ENCODE results near the gene APBB2. TPM values are rescaled to one million over a fixed set of nuclear protein-coding genes. Genes with fewer than 3 reads are reported as not detected.

APBB2 gene
- total and polyA plus RNA-seq, 4 donors, result 4.8 to 31.5 (median 11.2) TPM

GRCh38 chr4:40971338-40971737, 243.0 kb downstream of the APBB2 start:
- no peak for DNase-seq (ENCODE audit: low spot score)
- TF ChIP-seq NR2F2 (IDR thresholded peaks at IDR 0.05), result no peak
- TF ChIP-seq FOXA1 (IDR thresholded peaks at IDR 0.05), result no peak
- TF ChIP-seq, protein P1, sequence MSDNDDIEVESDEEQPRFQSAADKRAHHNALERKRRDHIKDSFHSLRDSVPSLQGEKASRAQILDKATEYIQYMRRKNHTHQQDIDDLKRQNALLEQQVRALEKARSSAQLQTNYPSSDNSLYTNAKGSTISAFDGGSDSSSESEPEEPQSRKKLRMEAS (IDR thresholded peaks at IDR 0.05), result no peak

DNA sequence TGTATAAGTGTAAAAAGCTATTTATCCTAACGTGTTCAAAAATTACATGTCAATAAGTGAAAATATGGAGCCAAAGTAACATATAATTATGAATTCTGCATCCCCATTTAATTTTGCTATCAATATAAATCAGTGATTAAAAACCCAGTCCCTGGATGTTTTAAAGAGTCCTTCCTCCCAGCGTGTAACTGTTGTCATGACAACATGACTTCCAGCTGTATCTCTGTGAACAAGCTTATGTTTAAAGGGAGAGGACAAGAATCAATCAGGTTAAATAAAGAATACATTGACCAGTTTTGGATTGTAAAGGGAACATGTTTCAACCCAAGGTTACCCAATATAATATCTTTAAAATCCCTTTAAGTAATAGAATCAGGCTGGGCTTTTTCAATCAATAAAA, 244.8 kb downstream of the APBB2 start:
- no peak overlapping the region for H3K4me3 ChIP-seq (ENCODE audit: low read depth in 1 of 3, low read length in 3 of 3)
- 88% methylated on average over 2 of the region's 2 CpGs for WGBS

More at GRCh38 chr4:40971338-40971737, 243.0 kb downstream of the APBB2 start:
- Histone ChIP-seq H3K36me3 (ENCODE audit: control insufficient read depth in 4 of 4, insufficient read depth in 3 of 4, low read depth in 1 of 4, low read length in 3 of 4) (no peaks in the 10 kb centered on the region), H3K27me3 (ENCODE audit: control insufficient read depth in 4 of 4, insufficient read depth in 4 of 4, low read length in 3 of 4) (no peaks in the 10 kb centered on the region), H3K9me3 (ENCODE audit: control insufficient read depth in 4 of 4, low read length in 3 of 4) (peaks cover 0 to 3% (median under 1%) of the 10 kb centered on the region in 4 donors), H3K4me1 (ENCODE audit: control insufficient read depth in 4 of 4, insufficient read depth in 4 of 4, low read length in 3 of 4) (no peaks in the 10 kb centered on the region), H3K4me3 (ENCODE audit: low read depth in 1 of 3, low read length in 3 of 3) (no peak overlapping the region), H3K27ac (ENCODE audit: low read depth in 1 of 2, low read length in 2 of 2) (no peak overlapping the region), H3K9ac (ENCODE audit: low read depth in 1 of 2, low read length in 2 of 2) (no peak overlapping the region)
- WGBS, result 84% methylated on average over 3 of the region's 3 CpGs

GRCh38 chr4:40967550-40967949, 246.8 kb downstream of the APBB2 start:
- 95% methylated on average over 6 of the region's 6 CpGs for WGBS
- Histone ChIP-seq H3K27ac (ENCODE audit: low read depth in 1 of 2, low read length in 2 of 2) (no peak overlapping the region), H3K4me3 (ENCODE audit: low read depth in 1 of 3, low read length in 3 of 3) (no peak overlapping the region), H3K36me3 (ENCODE audit: control insufficient read depth in 4 of 4, insufficient read depth in 3 of 4, low read depth in 1 of 4, low read length in 3 of 4) (no peaks in the 10 kb centered on the region), H3K27me3 (ENCODE audit: control insufficient read depth in 4 of 4, insufficient read depth in 4 of 4, low read length in 3 of 4) (no peaks in the 10 kb centered on the region), H3K9me3 (ENCODE audit: control insufficient read depth in 4 of 4, low read length in 3 of 4) (peaks cover 0 to 3% (median under 1%) of the 10 kb centered on the region in 4 donors), H3K4me1 (ENCODE audit: control insufficient read depth in 4 of 4, insufficient read depth in 4 of 4, low read length in 3 of 4) (no peaks in the 10 kb centered on the region), H3K9ac (ENCODE audit: low read depth in 1 of 2, low read length in 2 of 2) (no peak overlapping the region)
- no peak for TF ChIP-seq NR2F2 (IDR thresholded peaks at IDR 0.05)
- TF ChIP-seq, protein P2, sequence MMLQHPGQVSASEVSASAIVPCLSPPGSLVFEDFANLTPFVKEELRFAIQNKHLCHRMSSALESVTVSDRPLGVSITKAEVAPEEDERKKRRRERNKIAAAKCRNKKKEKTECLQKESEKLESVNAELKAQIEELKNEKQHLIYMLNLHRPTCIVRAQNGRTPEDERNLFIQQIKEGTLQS (IDR thresholded peaks at IDR 0.05), result no peak
- TF ChIP-seq SP1 (IDR thresholded peaks at IDR 0.05), result no peak
- no peak for TF ChIP-seq FOXA1 (IDR thresholded peaks at IDR 0.05)
- TF ChIP-seq RXRA (IDR thresholded peaks at IDR 0.05), result no peak
- no peak for TF ChIP-seq CTCF (IDR thresholded peaks at IDR 0.05; ENCODE audit: low read depth, low read length, missing input control)
- no peak for TF ChIP-seq ZBTB33 (IDR thresholded peaks at IDR 0.05)
- TF ChIP-seq, protein P1 (IDR thresholded peaks at IDR 0.05), result no peak
- TF ChIP-seq GABPA (IDR thresholded peaks at IDR 0.05 in 1 of 2, conservative IDR thresholded peaks at IDR 0.05 in 1 of 2), result no peak
- no peak for TF ChIP-seq YY1 (IDR thresholded peaks at IDR 0.05)
- TF ChIP-seq EGR1 (IDR thresholded peaks at IDR 0.05; ENCODE audit: low read depth in 2 of 2), result no peak
- DNase-seq (ENCODE audit: low spot score), result no peak

More for the DNA sequence above, 244.8 kb downstream of the APBB2 start:
- TF ChIP-seq HNF4G (IDR thresholded peaks at IDR 0.05) (no peak), ZBTB33 (IDR thresholded peaks at IDR 0.05) (no peak)
- H3K9ac ChIP-seq (ENCODE audit: low read depth in 1 of 2, low read length in 2 of 2), result no peak overlapping the region
- no peak for DNase-seq (ENCODE audit: low spot score)
- H3K27me3 ChIP-seq (ENCODE audit: control insufficient read depth in 4 of 4, insufficient read depth in 4 of 4, low read length in 3 of 4), result no peaks in the 10 kb centered on the region
- no peaks in the 10 kb centered on the region for H3K4me1 ChIP-seq (ENCODE audit: control insufficient read depth in 4 of 4, insufficient read depth in 4 of 4, low read length in 3 of 4)
- no peaks in the 10 kb centered on the region for H3K36me3 ChIP-seq (ENCODE audit: control insufficient read depth in 4 of 4, insufficient read depth in 3 of 4, low read depth in 1 of 4, low read length in 3 of 4)
- H3K27ac ChIP-seq (ENCODE audit: low read depth in 1 of 2, low read length in 2 of 2), result no peak overlapping the region
- peaks cover 0 to 3% (median under 1%) of the 10 kb centered on the region in 4 donors for H3K9me3 ChIP-seq (ENCODE audit: control insufficient read depth in 4 of 4, low read length in 3 of 4)

Data from liver (tissue), 9 donors.